22Rv1 (cell line): ENCODE results near the gene SLC15A4.

ENCODE experiments used
- ZFX ChIP-seq: fragments of 450-650 bp; IDR thresholded peaks from 2 replicates; pipeline ENCODE4 v1.6.1; 2017; ENCODE audit warnings: antibody characterized with exemption, borderline replicate concordance
- TF ChIP-seq, protein P1 (sequence below): fragments of 450-650 bp; IDR thresholded peaks from 2 replicates; pipeline ENCODE4 v1.5.1; 2017; ENCODE audit warnings: mild to moderate bottlenecking

DNA sequence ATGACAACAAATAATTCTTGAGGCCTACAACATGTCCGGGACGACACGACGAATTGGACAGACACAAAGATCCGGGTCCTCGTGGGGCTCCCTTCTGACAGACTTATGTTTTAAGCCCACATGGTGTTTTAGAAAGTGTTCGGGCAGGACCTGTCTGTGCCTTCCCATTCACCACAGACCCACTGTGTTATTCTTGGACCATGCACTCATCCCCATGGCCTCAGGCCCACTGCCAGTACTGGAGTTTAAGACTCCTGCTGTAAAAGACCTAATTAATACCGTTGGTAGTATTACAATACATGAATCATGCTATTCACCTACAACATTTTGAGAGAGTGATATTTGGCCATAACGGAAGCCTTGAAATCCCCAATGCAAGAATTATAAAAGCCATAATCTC, 20.0 kb downstream of the SLC15A4 start:
- TF ChIP-seq, protein P1, sequence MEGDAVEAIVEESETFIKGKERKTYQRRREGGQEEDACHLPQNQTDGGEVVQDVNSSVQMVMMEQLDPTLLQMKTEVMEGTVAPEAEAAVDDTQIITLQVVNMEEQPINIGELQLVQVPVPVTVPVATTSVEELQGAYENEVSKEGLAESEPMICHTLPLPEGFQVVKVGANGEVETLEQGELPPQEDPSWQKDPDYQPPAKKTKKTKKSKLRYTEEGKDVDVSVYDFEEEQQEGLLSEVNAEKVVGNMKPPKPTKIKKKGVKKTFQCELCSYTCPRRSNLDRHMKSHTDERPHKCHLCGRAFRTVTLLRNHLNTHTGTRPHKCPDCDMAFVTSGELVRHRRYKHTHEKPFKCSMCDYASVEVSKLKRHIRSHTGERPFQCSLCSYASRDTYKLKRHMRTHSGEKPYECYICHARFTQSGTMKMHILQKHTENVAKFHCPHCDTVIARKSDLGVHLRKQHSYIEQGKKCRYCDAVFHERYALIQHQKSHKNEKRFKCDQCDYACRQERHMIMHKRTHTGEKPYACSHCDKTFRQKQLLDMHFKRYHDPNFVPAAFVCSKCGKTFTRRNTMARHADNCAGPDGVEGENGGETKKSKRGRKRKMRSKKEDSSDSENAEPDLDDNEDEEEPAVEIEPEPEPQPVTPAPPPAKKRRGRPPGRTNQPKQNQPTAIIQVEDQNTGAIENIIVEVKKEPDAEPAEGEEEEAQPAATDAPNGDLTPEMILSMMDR: no peak
- TF ChIP-seq ZFX: no peak
